PFSK-1 (cell line): ENCODE results near the gene GDI1.
A peak's percentile ranks its signal among the peaks of the same experiment; 100 is the strongest.

Source experiments
- FOXP2 ChIP-seq: optimal IDR thresholded peaks from 2 replicates; pipeline ENCODE3; 2011; ENCODE audit warnings: borderline replicate concordance, control low read depth, inconsistent platforms; ENCODE audit not compliant: insufficient read depth; ENCODE audit errors: extremely low read length, extremely low read depth
- POLR2AphosphoS5 ChIP-seq: IDR thresholded peaks from 2 replicates; pipeline ENCODE4 v1.6.1; 2012; ENCODE audit warnings: low read depth, mild to moderate bottlenecking, control low read depth, low read length, moderate library complexity
- REST ChIP-seq, 2 experiments: IDR thresholded peaks; 2 replicates each; pipeline versions ENCODE4 v1.6.1 to v1.8.0; 2011 to 2012; ENCODE audit warnings: low read depth in 2 of 2, low read length in 2 of 2, control low read depth in 1 of 2, inconsistent platforms in 1 of 2, mild to moderate bottlenecking in 1 of 2, moderate library complexity in 1 of 2; ENCODE audit not compliant: insufficient read depth in 1 of 2
- SIN3A ChIP-seq: IDR thresholded peaks from 2 replicates; pipeline ENCODE4 v1.6.1; 2012; ENCODE audit warnings: mild to moderate bottlenecking, low read length, moderate library complexity, borderline replicate concordance; ENCODE audit not compliant: insufficient read depth
- TAF1 ChIP-seq: IDR thresholded peaks from 2 replicates; pipeline ENCODE4 v1.6.1; 2012; ENCODE audit warnings: low read length, control low read depth, borderline replicate concordance; ENCODE audit not compliant: insufficient read depth

GDI1 gene

GRCh38 chrX:154476821-154477220 is 39.9 kb downstream of the GDI1 start:
- TF ChIP-seq REST (IDR thresholded peaks at IDR 0.05; ENCODE audit: insufficient read depth in 1 of 2, low read depth in 2 of 2, low read length in 2 of 2) (no peak), TAF1 (no peak), POLR2AphosphoS5 (0 out of 2 replicates have a peak, but pooled peaks have one; percentile 42), FOXP2 (no peak)

GRCh38 chrX:154477891-154478477 is 41.0 kb downstream of the GDI1 start:
- TF ChIP-seq SIN3A: no peak
- TF ChIP-seq REST (IDR thresholded peaks at IDR 0.05; ENCODE audit: insufficient read depth in 1 of 2, low read depth in 2 of 2, low read length in 2 of 2): no peak
- no peak for TF ChIP-seq TAF1
- no peak for TF ChIP-seq FOXP2
- no peak for TF ChIP-seq POLR2AphosphoS5

DNA sequence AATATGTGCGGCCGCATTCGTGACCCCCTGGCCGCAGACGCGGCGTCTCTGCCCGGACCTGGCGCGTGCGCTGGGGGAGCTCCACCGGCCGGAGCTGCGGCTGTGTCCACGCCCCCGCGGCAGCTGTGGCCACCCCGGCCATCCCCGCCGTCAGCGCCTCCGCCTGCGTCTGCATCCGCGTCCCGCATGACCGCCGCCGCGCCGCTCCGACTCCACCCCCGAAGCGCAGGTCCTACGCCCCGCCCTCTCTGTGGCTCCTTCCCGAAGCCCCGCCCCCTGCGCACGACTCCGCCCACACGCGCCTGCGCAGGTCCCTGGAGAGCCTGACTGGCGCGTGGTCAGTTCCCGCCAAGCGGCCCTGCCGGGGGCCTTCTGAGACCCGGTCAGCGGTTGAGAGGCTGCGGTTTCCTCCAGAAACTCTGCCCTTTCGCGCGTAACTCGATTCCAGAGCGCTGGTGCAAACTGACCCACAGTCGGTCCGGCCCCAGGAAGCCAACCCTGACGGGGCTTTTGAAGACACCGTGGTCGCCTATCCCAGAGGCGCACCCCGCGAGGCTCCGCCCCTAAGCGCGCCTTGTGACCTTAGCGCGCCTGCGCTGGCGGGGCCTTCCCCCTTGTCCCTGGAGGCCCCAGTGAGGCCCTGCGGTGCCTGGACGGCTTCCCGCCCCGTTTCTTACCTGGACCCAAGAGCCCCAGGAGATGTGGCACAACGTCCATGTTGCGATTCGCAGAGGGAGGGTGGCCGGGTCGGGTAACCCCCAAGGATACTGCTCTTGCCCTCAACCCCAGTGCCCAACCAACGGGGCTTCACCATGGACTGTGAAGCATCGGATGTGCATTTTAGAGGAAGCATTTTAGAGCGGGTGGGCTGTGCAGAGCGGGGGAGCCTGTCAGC is 42.0 kb downstream of the GDI1 start, which contains the start of gene LAGE3:
Gene LAGE3, minus strand, starts transcription at position 554 of the 895 bp plus-strand sequence. Its CDS starts 366 bp downstream, at position 188.
- TF ChIP-seq SIN3A: 0 out of 2 replicates have a peak, but pooled peaks have one; percentile 40
- TF ChIP-seq TAF1: 0 out of 2 replicates have a peak, but pooled peaks have one; percentile 57
- TF ChIP-seq FOXP2: no peak
- no peak for TF ChIP-seq REST (IDR thresholded peaks at IDR 0.05; ENCODE audit: insufficient read depth in 1 of 2, low read depth in 2 of 2, low read length in 2 of 2)
- peak; percentile 39; the same call in 1 of the 2 replicates for TF ChIP-seq POLR2AphosphoS5

GRCh38 chrX:154481195-154481594 is 44.2 kb downstream of the GDI1 start:
- TF ChIP-seq SIN3A: no peak
- no peak for TF ChIP-seq TAF1
- no peak for TF ChIP-seq FOXP2
- TF ChIP-seq REST (IDR thresholded peaks at IDR 0.05; ENCODE audit: insufficient read depth in 1 of 2, low read depth in 2 of 2, low read length in 2 of 2): no peak
- no peak for TF ChIP-seq POLR2AphosphoS5
